ENCODE data around the gene SFPQ.

- no peak for TF ChIP-seq CTCF (IDR thresholded peaks at IDR 0.05)
- TF ChIP-seq EZH2 (IDR thresholded peaks at IDR 0.05; ENCODE audit: borderline replicate concordance, insufficient read depth, low read depth, low read length, poor library complexity, severe bottlenecking), result no peak
Measured at GRCh38 chr1:35184495-35185199, 8.3 kb downstream of the SFPQ start.
